NCI-H2227 treated with DMSO at 0.1 percent for 48 hours (cell line): Measurements from ENCODE around the gene ATP6V1A.

Experiments used
- DNase-seq: peaks from one replicate; lab custom pipeline; 2025; lab: John Stamatoyannopoulos, UW

ATP6V1A gene

DNA sequence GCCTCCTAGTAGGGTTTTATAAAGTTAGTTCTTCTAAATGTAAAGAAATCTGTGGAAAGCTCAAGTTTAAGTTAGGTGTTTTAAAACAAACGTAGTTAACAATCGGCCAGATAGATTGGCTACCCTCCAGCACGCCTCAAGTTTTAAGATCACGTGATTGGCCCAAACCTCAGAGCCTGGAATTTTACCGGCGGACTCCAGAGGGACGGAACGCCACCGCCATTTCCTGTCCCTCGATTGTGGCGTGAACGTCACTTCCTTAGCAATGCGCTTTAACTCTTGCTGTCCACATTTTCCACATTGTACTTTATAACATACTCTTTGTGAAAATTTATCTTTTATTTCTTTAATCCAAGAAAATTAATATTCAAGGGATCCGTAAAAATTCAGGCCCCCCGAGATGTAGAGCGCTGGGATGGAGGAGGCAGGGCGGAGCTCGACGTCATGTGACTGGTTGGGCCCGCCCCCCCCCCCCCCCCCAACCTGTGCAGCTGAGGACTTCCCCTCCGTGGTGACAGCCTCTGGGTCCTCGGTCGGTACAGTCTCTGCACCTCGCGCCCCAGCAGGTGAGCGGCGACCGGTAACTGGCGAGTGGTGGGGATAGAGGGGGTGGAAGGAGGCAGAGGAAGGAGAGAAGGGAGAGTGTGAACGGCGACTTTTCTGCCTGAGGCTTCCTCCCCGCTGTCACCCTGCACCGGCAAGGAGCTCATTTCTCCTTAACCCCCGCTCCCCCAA is at the start of gene ATP6V1A:
TSS of gene ATP6V1A (plus strand) at position 488 of the 735 bp plus-strand sequence. CDS start 31,719 bp downstream, outside the sequence.
- DNase-seq, result peak; percentile 88

- no peak for DNase-seq
These were observed 49.2 kb upstream of the ATP6V1A start for GRCh38 chr3:113697500-113698090.

DNA sequence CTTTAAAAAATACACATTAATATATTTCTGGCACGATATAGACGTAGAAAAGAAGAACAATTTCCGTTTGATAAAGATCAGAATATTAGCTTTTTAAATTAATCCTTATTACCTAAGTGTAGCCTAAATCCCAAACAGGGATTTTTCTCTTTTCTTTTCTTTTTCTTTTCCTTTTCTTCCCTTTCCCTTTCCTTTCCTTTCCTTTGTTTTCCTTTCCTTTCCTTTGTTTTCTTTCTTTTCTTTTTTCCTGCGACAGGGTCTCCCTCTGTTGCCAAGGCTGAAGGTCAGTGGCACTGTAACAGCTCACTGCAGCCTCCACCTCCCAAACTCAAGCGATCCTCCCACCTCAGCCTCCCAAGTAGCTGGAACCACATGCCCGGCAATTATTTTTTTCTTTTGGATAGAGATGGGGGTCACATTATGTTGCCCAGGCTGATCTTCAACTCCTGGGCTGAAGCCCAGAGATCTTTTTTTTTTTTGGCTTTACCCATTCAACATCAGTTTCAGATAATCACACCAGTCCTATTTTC is 48.6 kb upstream of the ATP6V1A start:
- DNase-seq, result no peak

DNA sequence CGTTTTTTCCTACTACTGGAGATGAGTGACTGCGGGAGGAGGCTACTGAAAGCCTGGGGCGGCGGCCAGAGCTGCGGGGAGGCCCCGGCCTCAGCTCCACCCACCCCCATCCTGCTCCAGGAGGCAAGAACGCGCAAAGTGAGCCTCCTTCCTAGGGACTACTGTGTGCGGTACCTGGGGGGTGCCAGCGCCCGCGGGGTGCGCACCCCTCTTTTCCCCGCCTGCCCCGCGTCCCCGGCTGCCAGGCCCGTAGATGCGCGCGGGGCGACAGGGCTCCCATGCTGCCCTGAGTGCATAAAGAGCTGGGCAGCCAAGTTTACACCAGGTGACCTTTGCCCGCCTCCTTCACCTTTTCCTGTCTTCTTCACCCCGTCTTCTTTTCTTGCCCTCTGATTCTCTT is 47.9 kb upstream of the ATP6V1A start:
- no peak for DNase-seq

- DNase-seq, result no peak
These were observed 39.0 kb upstream of the ATP6V1A start for GRCh38 chr3:113707835-113708234.

DNA sequence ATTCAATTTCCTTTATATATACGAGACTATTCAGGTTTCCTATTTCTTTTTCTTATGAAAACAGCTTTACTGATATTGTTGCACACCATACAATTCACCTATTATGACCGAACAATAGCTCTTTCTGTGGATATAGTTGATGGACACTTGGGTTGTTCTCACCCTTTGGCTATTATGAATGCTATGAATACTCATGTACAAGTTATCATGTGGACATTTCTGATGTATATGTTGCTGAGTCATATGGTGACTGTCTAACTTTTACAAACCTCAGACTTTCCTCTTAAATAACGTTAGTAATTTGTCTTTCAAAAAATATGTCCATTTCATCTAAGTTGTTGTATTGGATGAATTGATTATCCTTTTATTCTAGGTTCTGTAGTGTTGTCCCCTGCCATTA is 34.7 kb upstream of the ATP6V1A start:
- DNase-seq, result no peak

DNA sequence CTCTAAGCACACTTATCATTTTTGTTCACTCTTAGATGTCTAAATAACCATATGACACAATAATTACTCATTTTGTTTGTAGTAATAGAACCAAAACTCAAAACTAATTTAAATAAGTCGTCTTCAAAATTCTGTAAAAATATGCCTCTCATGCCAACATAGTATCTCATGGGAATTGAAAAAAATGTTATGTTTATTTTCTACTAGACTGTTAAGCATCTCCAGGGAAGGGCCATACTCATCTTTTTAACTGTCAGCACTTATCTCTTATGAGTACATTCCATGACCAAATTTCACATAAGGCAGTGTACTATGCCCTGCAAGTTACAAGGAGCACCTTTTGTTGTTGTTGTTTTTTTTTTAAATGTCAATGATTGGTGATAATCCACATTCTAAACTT is 32.1 kb upstream of the ATP6V1A start:
- no peak for DNase-seq

- DNase-seq, result no peak
These were observed 29.5 kb upstream of the ATP6V1A start for GRCh38 chr3:113717308-113717707.

DNA sequence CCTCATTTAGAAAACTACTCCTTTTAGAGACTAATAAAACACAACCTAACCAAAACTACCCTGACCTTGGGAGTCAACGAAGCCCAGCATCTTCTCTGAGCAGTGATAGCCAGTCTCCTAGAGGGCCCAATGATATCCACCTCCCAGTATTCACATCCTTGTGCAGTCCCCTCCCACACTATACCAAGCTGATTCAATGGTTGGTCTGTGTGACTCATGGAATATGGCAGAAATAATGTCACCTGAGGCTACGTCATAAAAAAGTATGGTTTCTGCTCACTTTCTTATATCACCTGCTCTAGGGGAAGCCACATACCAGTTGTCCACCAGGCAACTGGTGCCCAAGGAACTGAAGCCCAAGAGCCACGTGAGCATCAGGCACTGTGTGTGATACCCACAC is 29.0 kb upstream of the ATP6V1A start:
- DNase-seq, result no peak

DNA sequence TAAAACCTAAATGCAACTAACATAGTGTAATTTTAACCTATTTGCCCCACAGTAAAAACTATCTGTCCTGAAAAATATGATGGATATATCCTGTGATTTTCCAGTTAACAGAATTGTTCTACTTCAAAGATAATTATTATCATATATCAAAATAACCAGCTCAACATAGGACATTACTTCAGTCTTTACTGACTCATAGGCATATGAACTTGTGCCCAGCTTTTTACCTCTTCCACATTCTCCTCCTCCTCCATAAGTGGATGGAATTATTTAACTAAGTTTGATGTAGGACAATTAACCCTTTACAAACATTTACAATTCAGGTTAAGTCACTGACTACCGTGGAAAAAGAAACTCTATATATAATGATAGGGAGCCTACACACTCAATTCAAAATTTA is 27.5 kb upstream of the ATP6V1A start:
- DNase-seq, result no peak

DNA sequence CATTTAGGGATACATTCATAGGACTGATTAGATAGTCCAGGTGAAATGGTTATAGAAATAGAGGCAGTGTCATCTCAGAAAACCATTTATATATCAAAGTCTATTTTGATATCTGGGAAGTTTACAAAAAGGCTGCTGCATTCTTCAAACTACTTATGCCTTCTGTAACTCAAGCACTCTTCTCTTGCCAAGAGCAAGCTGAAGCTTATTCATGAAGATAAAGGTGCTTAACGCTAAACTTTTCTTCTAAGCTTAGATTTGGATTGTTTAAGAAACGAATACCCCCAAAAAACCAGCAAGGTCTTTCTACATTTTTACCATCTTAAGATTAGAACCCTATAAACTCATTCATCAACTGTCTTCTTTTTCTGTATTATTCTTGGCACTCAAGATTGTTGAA is 27.1 kb upstream of the ATP6V1A start:
- no peak for DNase-seq

DNA sequence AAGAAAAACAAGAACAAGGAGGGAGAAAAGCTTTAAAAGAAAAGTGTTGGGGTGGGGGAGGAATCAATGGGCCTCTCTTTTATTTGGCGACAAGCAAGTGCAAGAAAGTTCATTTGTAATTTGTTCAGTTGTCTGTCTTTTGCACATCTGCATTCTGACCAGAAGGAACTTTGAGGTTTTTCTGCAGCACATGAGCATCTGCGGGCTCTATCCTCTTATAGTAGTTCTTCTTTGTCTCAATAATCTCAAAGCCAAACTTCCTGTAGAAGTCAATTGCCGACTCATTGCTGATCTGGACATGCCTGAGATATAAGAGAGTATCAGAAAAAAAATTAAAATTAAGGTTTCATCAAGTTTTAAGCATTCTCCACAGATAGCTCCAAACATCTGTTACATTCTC is 25.2 kb upstream of the ATP6V1A start:
- DNase-seq, result no peak

GRCh38 chr3:113728661-113729060 is 18.2 kb upstream of the ATP6V1A start:
- no peak for DNase-seq

- no peak for DNase-seq
These were observed 16.3 kb upstream of the ATP6V1A start for GRCh38 chr3:113730550-113730949.

DNA sequence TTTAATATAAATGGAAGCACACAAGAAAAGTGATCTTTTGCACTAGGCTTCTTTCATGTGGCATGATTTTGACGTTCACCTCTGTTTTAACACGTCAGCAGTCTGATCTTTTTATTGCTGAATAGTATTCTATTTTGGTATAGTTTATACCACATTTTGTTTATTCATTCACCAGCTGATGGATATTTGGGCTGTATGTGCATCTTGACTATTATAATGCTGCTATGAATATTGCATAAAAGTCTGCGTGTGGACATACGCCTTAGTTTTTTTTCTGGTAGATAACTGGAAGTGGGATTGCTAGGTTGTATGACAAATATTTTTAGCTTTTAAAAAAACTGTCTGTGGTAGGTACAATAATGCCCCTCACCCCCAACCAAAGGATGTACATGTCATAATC is 15.1 kb upstream of the ATP6V1A start:
- DNase-seq, result no peak

- DNase-seq, result peak; percentile 60
These were observed 10.2 kb upstream of the ATP6V1A start for GRCh38 chr3:113736548-113737089.

DNA sequence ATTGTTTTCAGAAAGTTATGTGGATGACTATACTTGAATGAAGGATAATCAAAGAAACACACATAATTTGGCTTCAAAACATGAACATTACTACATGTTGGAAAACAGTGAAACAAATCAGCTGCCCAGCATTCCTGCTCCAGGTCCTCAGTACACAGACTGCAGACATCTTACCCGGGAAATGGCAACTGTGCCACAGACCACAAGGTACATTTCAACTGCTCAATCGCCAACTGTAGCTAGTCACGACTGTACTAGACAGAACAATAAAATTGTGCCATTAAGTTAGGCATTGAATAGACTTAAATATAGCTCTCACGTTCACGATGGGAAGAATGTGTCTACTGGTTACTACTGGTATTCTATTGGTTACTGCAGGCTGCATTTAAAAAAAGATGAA is 5.7 kb upstream of the ATP6V1A start:
- no peak for DNase-seq

GRCh38 chr3:113741620-113742019 is 5.2 kb upstream of the ATP6V1A start:
- no peak for DNase-seq

DNA sequence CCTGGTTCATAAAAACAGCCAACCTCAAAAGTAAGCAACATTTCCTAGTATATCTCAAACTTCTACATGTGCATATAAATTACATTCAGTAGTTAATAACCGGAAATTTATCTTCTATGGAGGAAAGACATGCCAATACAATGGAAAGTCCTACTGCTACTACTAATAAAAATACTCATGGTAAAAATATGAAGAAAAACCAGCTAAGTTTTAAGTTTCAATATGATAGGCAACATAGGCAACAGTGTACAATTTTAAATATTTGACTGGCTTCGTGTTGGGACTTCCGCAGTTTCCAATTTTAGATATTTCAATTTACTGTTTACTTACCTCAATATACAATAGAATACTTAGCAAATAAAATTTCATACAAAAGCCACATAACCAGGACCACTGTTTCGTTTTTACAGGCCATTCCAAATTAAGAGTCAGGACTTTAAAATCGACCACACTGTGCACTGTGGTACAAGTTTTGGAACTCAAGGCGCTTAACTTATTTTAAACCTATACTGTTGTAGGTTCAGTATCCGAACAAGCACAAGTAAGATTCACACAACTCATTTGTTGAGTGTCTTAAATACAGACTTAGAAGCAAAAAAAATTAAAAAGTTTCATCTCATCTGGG is 3.7 kb upstream of the ATP6V1A start:
- no peak for DNase-seq

- DNase-seq, result peak; percentile 20
These were observed 1.7 kb upstream of the ATP6V1A start for GRCh38 chr3:113744941-113745755.

DNA sequence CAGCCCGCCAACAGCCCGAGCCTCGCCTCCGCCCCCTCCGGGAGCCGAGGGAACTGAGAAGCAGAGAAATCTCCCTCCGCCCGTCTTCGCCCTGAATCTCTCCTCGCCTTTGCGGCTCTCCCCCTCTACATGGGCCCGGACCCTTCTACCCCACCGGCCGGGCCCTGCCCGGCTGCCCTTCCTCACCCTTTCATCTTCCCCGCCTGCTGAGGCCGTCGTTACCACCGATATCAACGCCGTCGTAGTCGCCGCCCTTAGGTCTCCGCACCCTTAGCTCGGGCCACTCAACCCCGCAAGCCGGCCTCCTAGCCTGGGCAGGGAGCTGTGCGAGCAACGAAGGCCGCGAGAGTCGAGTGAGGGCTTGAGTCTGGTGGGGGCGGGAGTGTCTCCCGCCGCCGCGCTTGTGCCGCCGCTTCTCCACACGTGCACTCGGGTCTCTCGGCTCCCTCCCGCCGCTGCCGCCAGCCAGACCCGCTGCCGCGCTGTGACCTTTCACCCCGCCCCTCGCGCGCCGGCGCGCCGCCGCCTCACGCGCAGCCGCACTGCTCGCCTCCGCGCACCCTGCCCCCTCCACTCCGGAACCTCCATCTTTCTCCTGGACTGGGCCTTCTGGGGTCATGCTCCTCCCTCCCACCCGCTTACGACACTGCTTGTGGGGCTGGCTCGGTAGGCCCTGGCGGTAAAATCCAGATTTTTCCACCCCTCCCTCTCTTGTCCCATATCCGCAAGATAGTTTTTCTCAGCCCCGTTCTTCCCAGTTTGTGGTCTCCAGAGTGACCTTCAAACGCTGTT is 883 bp upstream of the ATP6V1A start, which contains the start of gene NAA50:
TSS of gene NAA50 (minus strand) at position 494 of the 792 bp plus-strand sequence. CDS start at position 194, 300 bp downstream.
- DNase-seq, result peak; percentile 82
